HEK293 (cell line): Measurements from ENCODE around the gene RNU1-2.
"Not testable (repeated sequence)": the region's sequence is repeated elsewhere in the genome, so short reads cannot be mapped to it uniquely, and the experiment has no call there.

Source experiments
- CTCF ChIA-PET: fragments of 350-600 bp; formaldehyde crosslinking; extraction: SDS; loops from one replicate; lab custom pipeline; 2021; ENCODE audit warnings: antibody characterized with exemption; lab: Yijun Ruan, JAX
- POLR2A ChIA-PET: fragments of 300-600 bp; formaldehyde crosslinking; extraction: SDS; loops from one replicate; lab custom pipeline; 2020; ENCODE audit warnings: antibody characterized with exemption, inconsistent platforms; lab: Yijun Ruan, JAX
- H3K27ac ChIP-seq: fragments of 200-500 bp; sonication (Bioruptor generic); 2 replicates; pipeline ENCODE4 v1.5.1; 2014; ENCODE audit warnings: low read depth, low read length, control low read depth, inconsistent platforms; ENCODE audit errors: extremely low read depth
- H3K36me3 ChIP-seq, 2 experiments: fragments of 200-500 bp in 1 of 2; sonication (Bioruptor generic) in 1 of 2; 1 replicate in 1 of 2; 2 replicates in 1 of 2; pipeline ENCODE4 v1.5.1; 2014 to 2017; ENCODE audit warnings: inconsistent platforms in 2 of 2, low read length in 2 of 2; ENCODE audit not compliant: control insufficient read depth in 2 of 2, insufficient read depth in 1 of 2
- H3K4me1 ChIP-seq: fragments of 200-500 bp; sonication (Bioruptor generic); 2 replicates; pipeline ENCODE4 v1.5.1; 2014; ENCODE audit warnings: mild to moderate bottlenecking, low read length, inconsistent platforms; ENCODE audit not compliant: control insufficient read depth, insufficient read depth
- H3K4me3 ChIP-seq: 2 replicates; pipeline ENCODE4 v1.5.1; 2011; ENCODE audit warnings: low read depth, mild to moderate bottlenecking, control low read depth, low read length, moderate library complexity
- H3K9me3 ChIP-seq: fragments of 200-500 bp; sonication (Bioruptor generic); 2 replicates; pipeline ENCODE4 v1.5.1; 2014; ENCODE audit warnings: low read depth, low read length, inconsistent platforms; ENCODE audit not compliant: control insufficient read depth, insufficient read depth
- GLI4 ChIP-seq: fragments of 450-650 bp; formaldehyde crosslinking; IDR thresholded peaks from 2 replicates; pipeline ENCODE4 v1.5.1; 2016; ENCODE audit warnings: missing biosample characterization, missing genetic modification characterization
- IKZF3 ChIP-seq: fragments of 450-650 bp; IDR thresholded peaks from 2 replicates; pipeline ENCODE4 v1.5.0; 2018; ENCODE audit warnings: missing biosample characterization, mild to moderate bottlenecking, missing genetic modification characterization, moderate library complexity
- KLF10 ChIP-seq: fragments of 450-650 bp; IDR thresholded peaks from 2 replicates; pipeline ENCODE4 v1.5.1; 2018; ENCODE audit warnings: missing biosample characterization, mild to moderate bottlenecking, missing genetic modification characterization
- MYNN ChIP-seq: fragments of 450-650 bp; formaldehyde crosslinking; IDR thresholded peaks from 2 replicates; pipeline ENCODE4 v1.5.1; 2016; ENCODE audit warnings: missing biosample characterization, missing genetic modification characterization, borderline replicate concordance
- ZBTB8A ChIP-seq: fragments of 450-650 bp; formaldehyde crosslinking; IDR thresholded peaks from 2 replicates; pipeline ENCODE4 v1.5.1; 2016; ENCODE audit warnings: missing biosample characterization, missing genetic modification characterization
- ZFP37 ChIP-seq: fragments of 450-650 bp; formaldehyde crosslinking; IDR thresholded peaks from 2 replicates; pipeline ENCODE4 v1.5.1; 2016; ENCODE audit warnings: missing biosample characterization, missing genetic modification characterization
- ZNF24 ChIP-seq: fragments of 450-650 bp; formaldehyde crosslinking; IDR thresholded peaks from 2 replicates; pipeline ENCODE4 v1.5.1; 2016; ENCODE audit warnings: missing biosample characterization, missing genetic modification characterization
- ZNF404 ChIP-seq: fragments of 450-650 bp; formaldehyde crosslinking; IDR thresholded peaks from 2 replicates; pipeline ENCODE4 v1.5.1; 2017; ENCODE audit warnings: missing biosample characterization, missing genetic modification characterization
- ZNF530 ChIP-seq: fragments of 450-650 bp; formaldehyde crosslinking; IDR thresholded peaks from 2 replicates; pipeline ENCODE4 v1.5.1; 2016; ENCODE audit warnings: low read depth, missing biosample characterization, missing genetic modification characterization
- ZNF560 ChIP-seq: fragments of 450-650 bp; formaldehyde crosslinking; IDR thresholded peaks from 2 replicates; pipeline ENCODE4 v1.5.1; 2017; ENCODE audit warnings: missing biosample characterization, missing genetic modification characterization, borderline replicate concordance
- ZNF76 ChIP-seq: fragments of 450-650 bp; formaldehyde crosslinking; IDR thresholded peaks from 2 replicates; pipeline ENCODE4; 2016; ENCODE audit warnings: low read depth, missing biosample characterization, missing genetic modification characterization, borderline replicate concordance
- ZNF792 ChIP-seq: fragments of 450-650 bp; formaldehyde crosslinking; IDR thresholded peaks from 2 replicates; pipeline ENCODE4 v1.5.1; 2016; ENCODE audit warnings: missing biosample characterization, missing genetic modification characterization
- TF ChIP-seq, protein P1 (sequence below): fragments of 450-650 bp; formaldehyde crosslinking; IDR thresholded peaks from 2 replicates; pipeline ENCODE4 v1.5.1; 2016; ENCODE audit warnings: missing biosample characterization, missing genetic modification characterization
- TF ChIP-seq, protein P2 (sequence below): fragments of 450-650 bp; formaldehyde crosslinking; IDR thresholded peaks from 2 replicates; pipeline ENCODE4 v1.5.1; 2016; ENCODE audit warnings: missing biosample characterization, missing genetic modification characterization
- TF ChIP-seq, protein P3 (sequence below): fragments of 450-650 bp; formaldehyde crosslinking; IDR thresholded peaks from 2 replicates; pipeline ENCODE4 v1.5.1; 2016; ENCODE audit warnings: missing biosample characterization, missing genetic modification characterization

Gene RNU1-2

DNA sequence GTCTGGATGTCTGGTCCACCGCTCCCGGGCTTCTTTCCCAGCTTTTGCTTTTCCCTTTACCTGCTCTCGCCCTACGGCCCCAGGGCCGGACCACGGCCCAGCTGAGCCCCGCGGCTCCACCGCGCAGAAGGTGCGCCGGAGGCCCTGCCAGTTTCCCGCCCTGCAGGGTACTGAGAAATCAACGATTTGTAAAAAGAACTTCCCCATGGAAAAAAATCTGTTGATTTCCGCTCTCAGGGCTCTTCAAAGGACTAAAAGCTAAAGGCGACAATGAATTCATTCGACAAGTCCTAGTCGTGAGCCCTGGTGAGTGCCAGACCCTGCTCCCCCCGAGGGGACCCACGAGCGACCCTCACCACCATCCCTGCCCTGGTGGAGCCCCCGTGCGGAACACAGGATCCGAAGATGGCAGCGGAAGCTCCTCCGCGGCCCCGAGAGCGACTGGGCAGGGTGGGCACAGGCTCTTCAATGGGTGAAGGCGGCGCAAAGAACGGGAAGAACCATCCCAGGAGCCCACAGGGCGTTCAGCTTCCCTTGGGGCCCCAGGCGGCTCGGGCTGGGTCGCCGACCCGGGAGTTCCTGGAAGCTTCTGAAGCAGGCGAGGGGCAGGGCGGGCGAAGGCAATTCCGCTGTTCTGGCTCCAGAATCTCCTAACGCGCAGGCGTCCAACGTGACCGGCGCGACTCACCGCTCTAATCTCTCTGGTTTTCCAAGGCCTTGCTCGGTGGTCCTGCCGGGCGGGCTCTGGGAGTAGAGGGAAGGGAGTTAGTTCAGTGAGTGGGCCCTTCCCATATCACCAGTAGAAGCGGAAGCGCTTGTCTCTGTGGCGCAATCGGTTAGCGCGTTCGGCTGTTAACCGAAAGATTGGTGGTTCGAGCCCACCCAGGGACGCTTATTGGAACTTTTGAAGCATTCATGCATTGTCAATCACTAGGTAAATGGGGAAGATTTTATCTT, 6.6 kb upstream of the RNU1-2 start (continued):
- TF ChIP-seq, protein P1, sequence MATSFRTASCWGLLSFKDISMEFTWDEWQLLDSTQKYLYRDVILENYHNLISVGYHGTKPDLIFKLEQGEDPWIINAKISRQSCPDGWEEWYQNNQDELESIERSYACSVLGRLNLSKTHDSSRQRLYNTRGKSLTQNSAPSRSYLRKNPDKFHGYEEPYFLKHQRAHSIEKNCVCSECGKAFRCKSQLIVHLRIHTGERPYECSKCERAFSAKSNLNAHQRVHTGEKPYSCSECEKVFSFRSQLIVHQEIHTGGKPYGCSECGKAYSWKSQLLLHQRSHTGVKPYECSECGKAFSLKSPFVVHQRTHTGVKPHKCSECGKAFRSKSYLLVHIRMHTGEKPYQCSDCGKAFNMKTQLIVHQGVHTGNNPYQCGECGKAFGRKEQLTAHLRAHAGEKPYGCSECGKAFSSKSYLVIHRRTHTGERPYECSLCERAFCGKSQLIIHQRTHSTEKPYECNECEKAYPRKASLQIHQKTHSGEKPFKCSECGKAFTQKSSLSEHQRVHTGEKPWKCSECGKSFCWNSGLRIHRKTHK (tag by site-specific recombination) = no peak
- TF ChIP-seq, protein P2, sequence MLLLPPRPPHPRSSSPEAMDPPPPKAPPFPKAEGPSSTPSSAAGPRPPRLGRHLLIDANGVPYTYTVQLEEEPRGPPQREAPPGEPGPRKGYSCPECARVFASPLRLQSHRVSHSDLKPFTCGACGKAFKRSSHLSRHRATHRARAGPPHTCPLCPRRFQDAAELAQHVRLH = no peak
- TF ChIP-seq GLI4 (no peak), ZNF792 (tag by site-specific recombination) (no peak), KLF10 (tag by site-specific recombination) (no peak), ZNF404 (tag by site-specific recombination) (no peak), ZNF560 (tag by site-specific recombination) (no peak), IKZF3 (tag by site-specific recombination) (peak; percentile 53; the same call in 1 of the 2 replicates), ZFP37 (tag by site-specific recombination) (no peak), ZNF76 (tag by site-specific recombination) (0 out of 2 replicates have a peak, but pooled peaks have one; percentile 40), ZNF530 (tag by site-specific recombination) (no peak), ZNF24 (tag by site-specific recombination) (no peak), ZBTB8A (peak; percentile 34; the same call in 1 of the 2 replicates), MYNN (tag by site-specific recombination) (no peak)
- TF ChIP-seq, protein P3, sequence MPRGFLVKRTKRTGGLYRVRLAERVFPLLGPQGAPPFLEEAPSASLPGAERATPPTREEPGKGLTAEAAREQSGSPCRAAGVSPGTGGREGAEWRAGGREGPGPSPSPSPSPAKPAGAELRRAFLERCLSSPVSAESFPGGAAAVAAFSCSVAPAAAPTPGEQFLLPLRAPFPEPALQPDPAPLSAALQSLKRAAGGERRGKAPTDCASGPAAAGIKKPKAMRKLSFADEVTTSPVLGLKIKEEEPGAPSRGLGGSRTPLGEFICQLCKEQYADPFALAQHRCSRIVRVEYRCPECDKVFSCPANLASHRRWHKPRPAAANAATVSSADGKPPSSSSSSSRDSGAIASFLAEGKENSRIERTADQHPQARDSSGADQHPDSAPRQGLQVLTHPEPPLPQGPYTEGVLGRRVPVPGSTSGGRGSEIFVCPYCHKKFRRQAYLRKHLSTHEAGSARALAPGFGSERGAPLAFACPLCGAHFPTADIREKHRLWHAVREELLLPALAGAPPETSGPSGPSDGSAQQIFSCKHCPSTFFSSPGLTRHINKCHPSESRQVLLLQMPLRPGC (tag by site-specific recombination) = no peak

DNA sequence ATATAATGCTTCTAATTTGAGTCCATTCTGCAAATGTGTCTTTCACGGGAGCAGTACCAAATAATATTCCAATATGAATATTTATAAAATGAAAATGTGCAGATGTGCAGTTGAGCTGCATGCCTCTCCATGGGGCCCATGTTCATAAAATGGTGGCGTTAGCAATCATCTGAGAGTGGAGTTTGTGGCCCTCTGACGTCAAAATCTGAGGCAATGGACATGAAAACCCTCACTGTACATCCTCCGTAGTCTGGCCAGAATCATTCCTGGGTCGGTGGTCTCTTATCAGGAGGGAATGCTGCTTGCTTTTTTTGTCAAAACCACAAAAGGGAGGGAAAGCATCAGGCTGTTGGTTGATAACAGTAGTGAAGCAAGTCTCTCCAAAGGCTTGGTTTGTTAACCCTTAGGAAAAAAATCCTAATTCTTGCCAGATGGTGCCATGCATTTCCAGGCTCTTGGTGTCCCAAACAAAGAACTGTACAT, 5.2 kb upstream of the RNU1-2 start:
- H3K4me1 ChIP-seq, H3K36me3 ChIP-seq, H3K9me3 ChIP-seq, H3K4me3 ChIP-seq, CTCF ChIA-PET, H3K27ac ChIP-seq: not testable (repeated sequence)
- POLR2A ChIA-PET = interaction anchor here (1.1 kb wide), 1 partner anchor 15 kb away, joined by 3 read pairs; no protein-coding TSS in a partner anchor

DNA sequence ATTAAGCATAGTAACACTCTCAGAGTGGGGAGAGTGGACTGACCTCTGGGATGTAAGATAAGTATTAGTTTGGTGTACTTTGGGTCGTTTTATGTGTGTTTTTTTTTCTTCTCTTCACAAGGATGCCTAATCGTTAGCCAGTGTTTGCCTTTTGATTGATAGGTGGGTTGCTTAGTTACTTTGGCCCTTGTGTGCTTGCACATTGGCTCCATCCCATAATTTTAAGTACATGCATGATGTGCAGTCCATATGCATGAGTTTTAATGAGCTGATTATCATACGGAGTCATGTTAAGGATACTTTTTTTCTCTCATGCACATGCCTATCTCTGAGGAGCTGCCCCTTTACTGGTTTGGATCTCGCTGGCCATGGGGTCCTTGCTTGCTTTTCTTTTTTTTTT, 4.7 kb upstream of the RNU1-2 start:
- H3K36me3 ChIP-seq, H3K9me3 ChIP-seq, H3K4me1 ChIP-seq, H3K4me3 ChIP-seq, H3K27ac ChIP-seq: not testable (repeated sequence)
- POLR2A ChIA-PET = interaction anchor here (1.1 kb wide), 1 partner anchor 14 kb away, joined by 3 read pairs; no protein-coding TSS in a partner anchor
- CTCF ChIA-PET = interaction anchor here (0.6 kb wide), 1 partner anchor 734 kb away, joined by 3 read pairs; no protein-coding TSS in a partner anchor

DNA sequence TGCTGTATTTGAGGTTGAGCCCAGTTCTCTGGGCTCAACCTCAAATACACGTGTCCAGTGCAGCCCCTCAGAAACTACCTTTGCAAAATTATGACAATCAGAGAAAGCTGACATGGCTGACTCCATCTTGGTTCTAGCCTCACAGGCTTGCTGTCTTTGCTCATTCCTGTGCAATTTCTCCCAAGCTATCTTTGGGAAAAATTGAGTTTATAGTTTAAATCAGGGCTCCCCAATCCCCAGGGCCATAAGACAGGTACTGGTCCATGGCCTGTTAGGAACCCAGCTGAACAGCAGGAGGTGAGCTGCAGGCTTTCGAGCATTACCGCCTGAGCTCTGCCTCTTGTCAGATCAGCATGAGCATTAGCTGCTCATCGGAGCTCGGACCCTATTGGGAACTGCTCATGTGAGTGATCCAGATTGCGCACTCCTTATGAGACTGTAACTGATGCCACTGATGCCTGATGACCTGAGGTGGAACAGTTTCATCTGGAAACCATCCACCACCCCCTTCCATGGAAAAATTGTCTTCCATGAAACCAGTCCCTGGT, 2.7 kb upstream of the RNU1-2 start:
- H3K36me3 ChIP-seq, H3K4me1 ChIP-seq, H3K4me3 ChIP-seq, H3K9me3 ChIP-seq, H3K27ac ChIP-seq, CTCF ChIA-PET: not testable (repeated sequence)
- POLR2A ChIA-PET = interaction anchor here (2.1 kb wide), 1 partner anchor 12 kb away, joined by 5 read pairs; no protein-coding TSS in a partner anchor

DNA sequence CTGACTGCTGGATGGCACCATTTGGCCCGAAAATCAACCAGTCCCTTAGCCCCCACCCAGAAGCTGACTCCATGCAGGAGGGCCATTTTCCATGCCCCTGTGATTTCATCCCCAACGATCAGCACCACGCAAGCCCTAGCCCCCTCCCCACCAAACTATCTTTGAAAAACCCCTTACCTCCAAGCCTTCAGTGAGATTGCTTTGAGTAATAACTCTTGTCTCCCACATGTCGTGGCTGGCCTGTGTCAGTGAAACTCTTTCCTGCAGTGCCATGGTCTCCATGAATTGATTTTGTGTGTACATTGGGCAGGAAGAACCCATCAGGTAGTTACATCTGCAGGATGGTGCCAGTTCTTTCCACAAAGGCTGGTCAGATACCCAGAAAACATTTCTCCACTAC, 2.0 kb upstream of the RNU1-2 start:
- H3K27ac ChIP-seq, H3K4me1 ChIP-seq, H3K4me3 ChIP-seq, H3K36me3 ChIP-seq, H3K9me3 ChIP-seq, CTCF ChIA-PET, POLR2A ChIA-PET: not testable (repeated sequence)

DNA sequence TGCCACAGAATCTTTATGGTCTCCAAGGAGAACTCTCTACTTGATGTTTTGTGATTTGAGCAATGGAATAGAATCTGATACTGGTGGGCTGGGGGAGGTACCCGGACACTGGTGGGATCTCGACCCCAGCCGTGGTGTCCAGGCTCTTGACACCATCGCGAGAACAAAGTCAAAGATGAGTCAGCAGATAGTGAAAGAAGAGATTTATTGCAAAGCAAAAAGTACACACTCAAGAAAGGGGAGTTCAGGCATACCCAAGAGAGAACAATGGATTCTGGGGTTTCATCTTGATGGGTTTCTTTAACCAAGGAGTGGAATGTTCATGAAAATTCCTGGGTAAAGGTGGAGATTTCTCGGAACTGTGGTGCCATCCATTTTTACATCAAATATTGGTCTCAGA, 1.4 kb upstream of the RNU1-2 start:
- POLR2A ChIA-PET, H3K4me1 ChIP-seq, H3K27ac ChIP-seq, H3K4me3 ChIP-seq, H3K36me3 ChIP-seq, H3K9me3 ChIP-seq, CTCF ChIA-PET: not testable (repeated sequence)

DNA sequence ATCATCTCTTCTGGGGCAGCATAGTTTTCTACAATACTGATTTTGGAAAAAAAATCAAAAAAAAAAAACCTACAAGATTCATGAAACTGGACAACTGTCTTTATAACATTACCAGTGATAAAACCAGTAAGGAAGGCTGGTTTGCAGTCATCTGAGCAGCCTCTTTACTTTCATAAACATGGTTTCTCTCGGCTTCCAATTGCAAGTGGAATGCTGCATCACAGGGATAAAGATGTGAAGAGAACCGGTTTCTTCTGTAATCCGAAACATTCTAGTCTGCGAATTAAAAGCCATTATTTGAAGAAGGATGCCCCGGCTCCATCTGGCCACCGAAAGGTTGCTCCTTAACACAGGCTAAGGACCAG, 565 bp upstream of the RNU1-2 start:
- POLR2A ChIA-PET, H3K4me1 ChIP-seq, CTCF ChIA-PET, H3K4me3 ChIP-seq, H3K27ac ChIP-seq, H3K9me3 ChIP-seq, H3K36me3 ChIP-seq: not testable (repeated sequence)
